Measurements from ENCODE around the gene CXXC5. TPM values are rescaled to one million over a fixed set of nuclear protein-coding genes. Genes with fewer than 3 reads are reported as not detected.
"Not testable (repeated sequence)": the region's sequence is repeated elsewhere in the genome, so short reads cannot be mapped to it uniquely, and the experiment has no call there.

CXXC5 gene
- 41.1 and 71.3 TPM in 2 replicates for total RNA-seq

GRCh38 chr5:139648205-139649081 is at the start of gene CXXC5:
Gene CXXC5, plus strand, starts transcription at chr5:139648349. Its CDS starts 32,175 bp downstream, at chr5:139680524.
- peak; percentile 56 to 88 for DNase-seq (ENCODE audit: low read depth in 2 of 2)

GRCh38 chr5:139598601-139598965 is 49.6 kb upstream of the CXXC5 start:
- DNase-seq (ENCODE audit: low read depth in 2 of 2): not testable (repeated sequence)

- DNase-seq (ENCODE audit: low read depth in 2 of 2): no peak
Observed at GRCh38 chr5:139600336-139600949, 47.7 kb upstream of the CXXC5 start.

- DNase-seq (ENCODE audit: low read depth in 2 of 2): no peak
Observed at GRCh38 chr5:139601429-139601828, 46.7 kb upstream of the CXXC5 start.

GRCh38 chr5:139601948-139602347 is 46.2 kb upstream of the CXXC5 start:
- not testable (repeated sequence) for DNase-seq (ENCODE audit: low read depth in 2 of 2)

- no peak for DNase-seq (ENCODE audit: low read depth in 2 of 2)
Observed at GRCh38 chr5:139605887-139606286, 42.3 kb upstream of the CXXC5 start.

GRCh38 chr5:139611703-139612584 is 36.2 kb upstream of the CXXC5 start:
- no peak for DNase-seq (ENCODE audit: low read depth in 2 of 2)

GRCh38 chr5:139619861-139620260 is 28.3 kb upstream of the CXXC5 start:
- no peak for DNase-seq (ENCODE audit: low read depth in 2 of 2)

GRCh38 chr5:139625398-139625797 is 22.8 kb upstream of the CXXC5 start:
- not testable (repeated sequence) for DNase-seq (ENCODE audit: low read depth in 2 of 2)

GRCh38 chr5:139630855-139631254 is 17.3 kb upstream of the CXXC5 start:
- DNase-seq (ENCODE audit: low read depth in 2 of 2): no peak

GRCh38 chr5:139631520-139632165 is 16.5 kb upstream of the CXXC5 start:
- DNase-seq (ENCODE audit: low read depth in 2 of 2): no peak

GRCh38 chr5:139633295-139634027 is 14.7 kb upstream of the CXXC5 start:
- DNase-seq (ENCODE audit: low read depth in 2 of 2): peak; percentile 74 to 83

GRCh38 chr5:139634028-139634325 is 14.2 kb upstream of the CXXC5 start:
- DNase-seq (ENCODE audit: low read depth in 2 of 2): no peak

GRCh38 chr5:139634541-139634940 is 13.6 kb upstream of the CXXC5 start:
- DNase-seq (ENCODE audit: low read depth in 2 of 2): no peak

GRCh38 chr5:139635191-139635590 is 13.0 kb upstream of the CXXC5 start:
- no peak for DNase-seq (ENCODE audit: low read depth in 2 of 2)

GRCh38 chr5:139635606-139636206 is 12.4 kb upstream of the CXXC5 start:
- peak; percentile 73 to 77 for DNase-seq (ENCODE audit: low read depth in 2 of 2)

- no peak for DNase-seq (ENCODE audit: low read depth in 2 of 2)
Observed at GRCh38 chr5:139636207-139636792, 11.8 kb upstream of the CXXC5 start.

GRCh38 chr5:139636975-139637408 is 11.2 kb upstream of the CXXC5 start:
- peak in 1 of 2 donors; percentile 52 for DNase-seq (ENCODE audit: low read depth in 2 of 2)

- peak in 1 of 2 donors; percentile 77 for DNase-seq (ENCODE audit: low read depth in 2 of 2)
Observed at GRCh38 chr5:139637438-139638089, 10.6 kb upstream of the CXXC5 start.
